Panc1 (cell line): ENCODE data around the gene MT1H. TPM values are rescaled to one million over a fixed set of nuclear protein-coding genes. Genes with fewer than 3 reads are reported as not detected.

ENCODE experiments used
- ATAC-seq: fragments of 200-7000 bp; cut with Tn5 transposase; 2 replicates; pipeline ENCODE4 v1.9.1; 2020; ENCODE audit warnings: mild to moderate bottlenecking, moderate library complexity
- BruUV-seq: library from RNA; stranded (reverse); fragments of 400-500 nt; replicated peaks from 2 replicates; lab custom pipeline; 2021; lab: Mats Ljungman, UMichigan
- CTCF ChIA-PET: fragments of 300-600 bp; sonication (Branson Sonifier 250); formaldehyde crosslinking; loops from one replicate; lab custom pipeline; 2022; ENCODE audit warnings: antibody characterized with exemption; lab: Charles Lee
- POLR2A ChIA-PET: fragments of 300-600 bp; sonication (Branson Sonifier 250); formaldehyde crosslinking; loops from one replicate; lab custom pipeline; 2022; ENCODE audit warnings: antibody characterized with exemption; lab: Charles Lee
- DNase-seq: peaks from one replicate; pipeline ENCODE4 v3.0.0-alpha.2; 2010; ENCODE audit warnings: low read depth, low spot score
- H3K27ac ChIP-seq: 2 replicates; pipeline ENCODE4 v1.5.1; 2011; ENCODE audit warnings: mild to moderate bottlenecking, low read length, inconsistent platforms
- H3K27me3 ChIP-seq: fragments of 200-500 bp; sonication (Bioruptor generic); 2 replicates; pipeline ENCODE4 v1.6.0; 2014; ENCODE audit warnings: low read length, inconsistent platforms; ENCODE audit not compliant: control insufficient read depth, insufficient read depth
- H3K36me3 ChIP-seq: fragments of 200-500 bp; sonication (Bioruptor generic); 2 replicates; pipeline ENCODE4 v1.5.1; 2014; ENCODE audit warnings: inconsistent platforms, mild to moderate bottlenecking, low read length, moderate library complexity; ENCODE audit not compliant: control insufficient read depth, insufficient read depth
- H3K4me1 ChIP-seq: 2 replicates; pipeline ENCODE4 v1.5.1; 2011; ENCODE audit warnings: inconsistent platforms, mild to moderate bottlenecking, low read length, moderate library complexity; ENCODE audit not compliant: control insufficient read depth, insufficient read depth
- H3K4me3 ChIP-seq, 2 experiments: 2 replicates each; pipeline ENCODE4 v1.5.1; 2011 to 2012; ENCODE audit warnings: low read depth in 2 of 2, low read length in 2 of 2, mild to moderate bottlenecking in 2 of 2, inconsistent platforms in 1 of 2, moderate library complexity in 1 of 2
- H3K9me3 ChIP-seq: fragments of 200-500 bp; sonication (Bioruptor generic); 2 replicates; pipeline ENCODE4 v1.5.1; 2014; ENCODE audit warnings: low read depth, mild to moderate bottlenecking, inconsistent platforms, low read length, moderate library complexity; ENCODE audit not compliant: control insufficient read depth, insufficient read depth
- CTCF ChIP-seq: fragments of 450-650 bp; IDR thresholded peaks from 2 replicates; pipeline ENCODE4 v1.5.1; 2017; ENCODE audit warnings: mild to moderate bottlenecking
- POLR2AphosphoS5 ChIP-seq: IDR thresholded peaks from 2 replicates; pipeline ENCODE4 v1.6.1; 2012; ENCODE audit warnings: mild to moderate bottlenecking, low read depth, low read length, moderate library complexity
- REST ChIP-seq, 2 experiments: IDR thresholded peaks; 2 replicates each; pipeline ENCODE4 v1.6.1; 2011 to 2012; ENCODE audit warnings: low read depth in 2 of 2, control low read depth in 1 of 2, low read length in 1 of 2, mild to moderate bottlenecking in 1 of 2, moderate library complexity in 1 of 2; ENCODE audit not compliant: insufficient read depth in 1 of 2
- SIN3A ChIP-seq: IDR thresholded peaks from 2 replicates; pipeline ENCODE4 v1.6.1; 2012; ENCODE audit warnings: low read depth, mild to moderate bottlenecking, low read length, moderate library complexity, borderline replicate concordance; ENCODE audit not compliant: insufficient read depth
- TCF7L2 ChIP-seq: IDR thresholded peaks from 2 replicates; pipeline ENCODE4 v1.6.1; 2011; ENCODE audit warnings: mild to moderate bottlenecking, low read depth, low read length, inconsistent platforms
- in situ Hi-C: cut with HindIII; loops from 2 replicates; pipeline ENCODE4 v1.10.0; 2016; ENCODE audit warnings: low sequenced_read_pairs, low pct_unique_long_range_greater_than_20kb
- intact Hi-C: fragments of 100-400 bp; cut with micrococcal nuclease; formaldehyde crosslinking; loops from one replicate; pipeline ENCODE4 v1.10.0; 2022; ENCODE audit not compliant: unreplicated experiment
- total RNA-seq: library from RNA; stranded (reverse); gene quantifications from one replicate; pipeline ENCODE4 v1.2.1, GENCODE V29; 2021; ENCODE audit not compliant: unreplicated experiment

Gene MT1H
- total RNA-seq, 1 experiment from 2014 or later, result not detected

DNA sequence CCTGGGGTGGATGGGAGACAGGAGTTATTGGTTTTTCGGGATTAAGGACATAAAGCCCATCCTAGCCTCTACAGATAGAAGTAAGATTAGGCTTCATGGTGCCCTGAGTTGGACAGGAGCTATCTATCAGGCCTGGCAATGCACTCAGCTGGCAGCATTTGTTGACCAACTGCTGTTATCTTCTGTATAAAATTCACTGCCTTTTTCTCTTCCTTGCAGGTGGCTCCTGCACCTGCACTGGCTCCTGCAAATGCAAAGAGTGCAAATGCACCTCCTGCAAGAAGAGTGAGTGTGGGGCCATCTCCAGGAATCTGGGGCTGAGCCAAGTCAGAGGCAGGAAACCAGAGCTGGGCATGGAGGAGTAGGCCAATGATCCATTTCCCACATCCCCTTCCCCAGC, 30.6 kb upstream of the MT1H start:
- peak overlapping the region; percentile 71 for H3K27ac ChIP-seq
- TF ChIP-seq POLR2AphosphoS5 (no peak), SIN3A (no peak), TCF7L2 (no peak)
- no peaks in the 10 kb centered on the region for H3K27me3 ChIP-seq
- ChIA-PET POLR2A (no interaction called here), CTCF (no interaction called here)
- peaks cover 23% of the 10 kb centered on the region for H3K4me1 ChIP-seq
- TSS peak; percentile 84 for BruUV-seq
- H3K4me3 ChIP-seq, result peak overlapping the region; percentile 59 to 62; a peak in 3 of 4 replicates
- DNase-seq, result no peak
- intact Hi-C loops, result no loop called here
- in situ Hi-C loops, result no loop called here
- H3K9me3 ChIP-seq, result no peaks in the 10 kb centered on the region
- no peak for ATAC-seq
- no peaks in the 10 kb centered on the region for H3K36me3 ChIP-seq

- intact Hi-C loops, result no loop called here
- no peaks in the 10 kb centered on the region for H3K9me3 ChIP-seq
- peaks cover 23% of the 10 kb centered on the region for H3K4me1 ChIP-seq
- H3K27ac ChIP-seq, result no peak overlapping the region
- H3K36me3 ChIP-seq, result no peaks in the 10 kb centered on the region
- no peak for DNase-seq
- no peaks in the 10 kb centered on the region for H3K27me3 ChIP-seq
- no TSS peak for BruUV-seq
- ATAC-seq, result no peak
- in situ Hi-C loops, result no loop called here
- TF ChIP-seq CTCF (no peak), SIN3A (no peak), REST (IDR thresholded peaks at IDR 0.05; ENCODE audit: insufficient read depth in 1 of 2, low read depth in 2 of 2, low read length in 1 of 2) (no peak), TCF7L2 (no peak), POLR2AphosphoS5 (no peak)
- H3K4me3 ChIP-seq, result no peak overlapping the region
- POLR2A ChIA-PET, result no interaction called here
- CTCF ChIA-PET, result interaction anchor here (0.6 kb wide), 1 partner anchor 60 kb away, joined by 5 read pairs; no protein-coding TSS in a partner anchor
These were observed 29.5 kb upstream of the MT1H start for GRCh38 chr16:56640076-56640475.

DNA sequence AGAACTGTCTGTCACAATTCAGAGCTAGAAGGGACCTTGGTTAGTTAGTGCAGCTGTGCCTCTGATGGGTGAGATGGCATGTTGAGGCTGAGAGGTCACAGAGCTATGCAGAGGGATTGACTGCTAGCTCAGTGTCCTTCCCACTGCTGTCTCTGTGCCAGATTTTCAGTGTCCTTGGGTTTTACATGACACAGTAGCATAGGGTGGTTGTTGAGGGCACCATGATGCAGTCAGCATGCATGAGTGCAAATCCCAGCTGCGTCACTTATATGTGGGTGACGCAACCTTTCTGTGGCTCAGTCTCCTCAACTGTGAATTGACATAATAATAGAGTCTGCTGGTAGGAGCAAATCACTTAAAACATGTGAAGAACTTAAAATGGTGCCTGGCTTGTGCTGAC, 28.4 kb upstream of the MT1H start:
- Histone ChIP-seq H3K4me3 (no peak overlapping the region), H3K27ac (no peak overlapping the region), H3K36me3 (no peaks in the 10 kb centered on the region), H3K9me3 (no peaks in the 10 kb centered on the region), H3K4me1 (peaks cover 23% of the 10 kb centered on the region), H3K27me3 (no peaks in the 10 kb centered on the region)
- DNase-seq (no peak), ATAC-seq (no peak)
- CTCF ChIA-PET, result no interaction called here
- POLR2A ChIA-PET, result no interaction called here
- BruUV-seq, result no TSS peak
- intact Hi-C loops (no loop called here), in situ Hi-C loops (no loop called here)
- TF ChIP-seq SIN3A (no peak), REST (IDR thresholded peaks at IDR 0.05; ENCODE audit: insufficient read depth in 1 of 2, low read depth in 2 of 2, low read length in 1 of 2) (no peak), TCF7L2 (no peak), CTCF (no peak), POLR2AphosphoS5 (no peak)
